GM10847 (cell line): ENCODE results near the gene SMPDL3B.

Experiments used
- POLR2A ChIP-seq: IDR thresholded peaks from 2 replicates; pipeline ENCODE4 v1.6.1; 2011; ENCODE audit not compliant: insufficient read length; ENCODE audit errors: extremely low read depth

The SMPDL3B gene

GRCh38 chr1:27958513-27958912, 23.7 kb downstream of the SMPDL3B start:
- TF ChIP-seq POLR2A = no peak

GRCh38 chr1:27959792-27960603, 25.2 kb downstream of the SMPDL3B start, which contains the start of gene XKR8:
XKR8 (plus strand) TSS chr1:27959973; CDS start chr1:27960070, 97 bp downstream.
- peak; percentile 45 for TF ChIP-seq POLR2A

- TF ChIP-seq POLR2A = no peak
These were observed 26.2 kb downstream of the SMPDL3B start for GRCh38 chr1:27960762-27961645.

GRCh38 chr1:27961646-27962221, 26.9 kb downstream of the SMPDL3B start:
- no peak for TF ChIP-seq POLR2A

- no peak for TF ChIP-seq POLR2A
These were observed 28.6 kb downstream of the SMPDL3B start for GRCh38 chr1:27963393-27963792.

- TF ChIP-seq POLR2A = no peak
These were observed 31.8 kb downstream of the SMPDL3B start for GRCh38 chr1:27966402-27967105.

DNA sequence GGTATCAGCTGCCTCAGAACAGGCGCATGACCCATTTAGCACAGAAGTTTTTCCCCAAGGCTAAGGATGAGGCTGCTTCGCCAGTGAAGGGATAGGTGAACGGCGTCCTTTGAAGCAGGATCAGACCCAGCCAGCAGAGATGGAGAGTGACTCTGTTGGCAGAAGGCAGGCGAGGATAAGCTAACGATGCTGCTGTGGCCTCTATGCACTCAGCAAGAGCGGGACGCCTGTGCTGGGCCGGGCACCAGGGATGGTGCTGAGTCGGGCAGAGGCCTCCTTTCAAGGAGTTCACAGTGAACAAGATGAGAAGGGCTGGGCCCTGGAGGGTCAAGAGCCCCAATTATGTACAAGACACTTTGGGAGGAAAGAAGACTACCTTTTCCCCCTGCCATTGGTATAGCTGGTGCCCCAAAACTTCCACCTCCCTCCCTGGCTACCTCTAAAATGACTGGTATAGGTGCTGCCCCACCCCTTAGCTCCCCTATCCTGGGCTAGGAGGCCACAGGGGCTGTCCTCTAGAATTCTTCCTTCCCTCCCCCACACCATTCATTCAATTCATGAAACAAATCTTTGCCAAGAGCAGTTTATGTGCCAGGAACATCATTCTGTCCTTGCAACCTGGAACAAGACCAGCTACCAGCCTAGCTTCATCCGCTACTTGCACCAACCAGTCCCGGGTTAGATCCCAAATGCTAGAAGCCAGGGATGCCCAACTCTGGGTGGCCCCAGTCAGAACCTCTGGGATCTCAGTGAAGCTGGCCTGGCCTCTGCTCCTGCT, 32.5 kb downstream of the SMPDL3B start:
- no peak for TF ChIP-seq POLR2A

- no peak for TF ChIP-seq POLR2A
These were observed 33.2 kb downstream of the SMPDL3B start for GRCh38 chr1:27967884-27968466.

DNA sequence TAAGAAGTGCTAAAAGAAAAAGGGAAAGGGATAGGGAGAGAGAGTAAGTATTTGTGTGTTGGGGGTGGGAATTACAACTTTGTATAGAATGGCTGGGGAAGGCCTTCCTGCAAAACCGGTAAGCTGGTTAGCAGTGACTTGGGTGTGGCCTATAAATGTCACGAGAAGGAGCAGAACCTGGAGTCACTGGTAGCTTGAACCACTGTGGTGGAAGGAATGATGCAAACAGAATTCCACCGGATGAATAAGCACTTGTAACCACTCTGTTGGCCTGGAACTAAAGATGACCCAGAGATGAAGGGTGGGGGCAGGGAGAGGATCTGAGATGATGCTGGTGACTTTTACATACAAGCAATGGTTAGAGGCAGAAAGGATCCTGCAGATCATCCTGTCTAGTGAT, 33.9 kb downstream of the SMPDL3B start:
- no peak for TF ChIP-seq POLR2A

DNA sequence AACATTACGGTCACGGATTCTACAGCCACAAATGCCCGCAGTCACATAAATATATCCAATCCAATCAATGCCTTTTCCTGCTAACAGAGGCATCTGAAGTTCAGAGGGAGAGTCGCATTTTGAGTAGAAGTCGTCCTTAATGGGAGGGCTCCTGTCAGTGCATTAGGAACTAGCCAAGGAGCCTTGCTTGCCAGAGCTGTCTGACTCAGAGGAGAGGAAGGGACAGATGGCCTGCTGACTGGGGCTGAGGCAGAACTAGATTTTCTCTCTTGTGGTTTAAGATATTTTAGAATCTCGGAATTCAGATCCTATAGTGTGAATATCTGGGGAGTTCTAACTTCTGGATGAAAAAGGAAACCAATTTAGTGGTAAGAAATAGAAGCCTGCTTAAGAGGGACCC, 35.6 kb downstream of the SMPDL3B start:
- no peak for TF ChIP-seq POLR2A

DNA sequence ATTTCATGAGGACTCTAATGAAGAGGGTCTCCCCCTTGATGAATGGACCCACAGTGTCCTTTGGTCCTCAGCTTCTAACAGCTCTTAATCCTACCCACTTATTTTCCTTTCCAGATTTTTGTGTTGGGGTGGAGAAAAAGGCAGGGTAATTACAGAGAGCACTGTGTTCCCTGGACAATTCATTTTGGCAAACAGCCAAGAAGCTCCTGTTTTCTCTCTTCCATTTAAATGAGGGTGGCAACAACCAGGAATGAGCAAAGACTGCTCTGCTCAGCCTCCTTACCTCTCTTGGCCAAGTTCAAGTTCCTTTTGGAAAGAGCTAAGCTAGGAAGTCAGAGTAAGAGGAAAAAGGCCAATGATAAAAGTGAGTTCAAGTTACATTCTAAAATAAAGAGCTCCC, 36.9 kb downstream of the SMPDL3B start:
- no peak for TF ChIP-seq POLR2A

- no peak for TF ChIP-seq POLR2A
These were observed 37.3 kb downstream of the SMPDL3B start for GRCh38 chr1:27972141-27972540.

GRCh38 chr1:27973771-27974416, 39.1 kb downstream of the SMPDL3B start:
- no peak for TF ChIP-seq POLR2A

DNA sequence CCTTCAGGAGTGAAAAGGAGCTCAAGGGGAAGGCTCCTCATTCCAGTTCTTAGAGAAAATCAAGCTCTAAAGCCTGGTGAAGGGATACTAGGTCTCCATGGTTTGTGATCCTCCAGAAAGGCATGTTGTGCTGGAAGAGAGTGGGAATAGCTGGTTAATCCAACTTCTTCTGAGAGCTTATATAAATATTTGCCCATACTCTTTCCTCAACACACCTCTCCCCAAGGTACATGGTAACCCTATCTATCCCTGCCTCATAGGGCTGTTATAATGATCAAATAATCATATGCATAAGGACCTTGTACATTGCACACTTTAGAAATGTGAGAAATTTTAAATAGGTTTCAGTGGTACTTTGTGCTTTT, 39.6 kb downstream of the SMPDL3B start:
- no peak for TF ChIP-seq POLR2A
